ENCODE measurements around the gene TNNT2.
A peak's percentile ranks its signal among the peaks of the same experiment; 100 is the strongest.

Gene TNNT2

DNA sequence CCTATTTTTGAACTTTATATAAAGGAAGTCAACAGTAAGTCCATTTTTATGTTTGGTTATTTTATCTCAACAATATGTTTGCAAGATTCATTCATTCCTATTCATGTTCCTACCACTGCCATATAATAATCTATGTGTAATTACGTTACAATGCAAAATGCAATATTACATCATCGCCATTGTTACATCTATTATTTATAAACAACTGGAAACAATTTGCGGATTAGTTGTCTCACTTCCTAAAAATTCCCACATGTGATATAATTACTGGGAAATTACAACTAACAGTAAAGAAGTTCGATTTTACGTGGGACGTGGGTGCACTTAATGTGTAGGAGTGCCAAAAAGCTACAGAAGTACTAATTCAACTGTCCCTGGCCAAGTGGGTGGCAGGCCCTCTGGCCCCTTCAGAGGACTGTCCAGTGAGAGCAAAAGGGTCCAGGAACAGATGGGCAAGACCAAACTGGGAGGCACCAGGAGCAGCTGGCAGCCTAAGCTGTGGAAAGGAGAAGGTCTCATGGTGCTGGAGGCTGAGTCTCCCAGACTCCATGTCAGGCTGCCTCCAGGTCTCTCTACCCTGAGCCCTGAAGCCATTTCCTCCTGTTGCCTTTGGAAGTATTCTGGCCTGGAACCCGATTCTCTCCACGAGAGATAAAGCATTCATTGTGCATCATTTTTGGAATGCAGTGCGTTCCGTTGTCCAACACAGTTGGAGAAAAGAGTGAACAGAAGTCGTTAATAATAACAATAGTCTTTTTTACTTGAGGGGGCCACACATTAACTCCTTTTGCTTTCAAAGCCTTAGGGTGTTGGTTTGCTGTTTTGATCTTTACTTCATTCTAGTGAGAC is 42.9 kb downstream of the TNNT2 start:
- no peak for DNase-seq (ENCODE audit: low read depth)

GRCh38 chr1:201332616-201333335 is 44.7 kb downstream of the TNNT2 start:
- DNase-seq (ENCODE audit: low read depth), result no peak

DNA sequence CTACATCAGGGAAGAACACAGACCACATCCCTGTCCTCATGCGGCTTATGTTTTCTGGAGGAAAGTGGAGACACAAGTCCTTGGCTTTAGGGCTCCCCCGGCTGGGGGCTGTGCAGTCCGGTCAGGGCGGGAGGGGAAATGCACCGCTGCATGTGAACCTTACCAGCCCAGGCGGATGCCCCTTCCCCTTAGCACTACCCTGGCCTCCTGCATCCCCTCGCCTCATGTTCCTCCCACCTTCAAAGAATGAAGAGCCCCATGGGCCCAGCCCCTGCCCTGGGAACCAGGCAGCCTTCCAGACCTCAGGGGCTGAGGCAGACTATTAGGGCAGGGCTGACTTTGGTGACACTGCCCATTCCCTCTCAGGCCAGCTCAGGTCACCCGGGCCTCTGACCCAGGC is 45.5 kb downstream of the TNNT2 start:
- no peak for DNase-seq (ENCODE audit: low read depth)

DNA sequence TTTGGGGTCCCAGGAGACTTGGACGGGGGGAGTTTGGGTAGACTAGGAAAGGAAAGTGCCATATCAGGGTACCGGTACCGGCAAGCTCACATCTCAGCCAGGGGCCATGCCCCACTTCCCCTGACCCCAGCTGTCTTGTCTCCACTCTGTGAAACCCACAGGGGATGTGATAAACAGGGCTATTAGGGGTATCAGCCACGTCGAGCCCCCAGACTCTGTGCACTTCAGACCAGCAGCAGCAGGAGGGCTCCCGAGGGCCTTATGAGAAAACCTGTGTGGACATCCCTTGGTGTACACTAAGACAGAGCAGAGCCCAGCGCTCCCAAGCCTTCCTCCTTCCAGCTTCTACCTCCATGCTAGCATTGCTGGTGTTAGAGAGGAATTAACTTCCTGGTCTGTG is 46.3 kb downstream of the TNNT2 start:
- DNase-seq (ENCODE audit: low read depth), result no peak

GRCh38 chr1:201330541-201330940 is 46.9 kb downstream of the TNNT2 start:
- no peak for DNase-seq (ENCODE audit: low read depth)

DNA sequence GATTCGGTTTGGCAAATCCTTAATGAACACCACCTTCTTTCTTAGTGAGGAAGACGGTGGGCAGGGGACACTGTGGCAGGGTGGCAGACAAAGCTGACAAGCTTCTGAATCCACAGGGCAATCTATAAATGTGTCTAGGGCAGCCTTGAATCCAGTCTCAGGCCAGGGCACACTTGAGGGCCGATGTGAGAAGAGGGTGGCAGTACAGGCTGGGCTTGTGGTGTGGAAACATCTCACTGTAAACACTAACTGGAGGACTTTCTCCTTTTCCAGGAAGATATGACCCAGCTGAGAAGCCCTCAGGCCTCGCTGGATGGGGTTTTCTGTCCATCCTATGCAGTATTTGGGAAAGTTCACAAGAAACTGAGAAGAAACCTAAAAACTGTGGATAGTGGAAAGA is 47.7 kb downstream of the TNNT2 start:
- peak; percentile 10 for DNase-seq (ENCODE audit: low read depth)

DNA sequence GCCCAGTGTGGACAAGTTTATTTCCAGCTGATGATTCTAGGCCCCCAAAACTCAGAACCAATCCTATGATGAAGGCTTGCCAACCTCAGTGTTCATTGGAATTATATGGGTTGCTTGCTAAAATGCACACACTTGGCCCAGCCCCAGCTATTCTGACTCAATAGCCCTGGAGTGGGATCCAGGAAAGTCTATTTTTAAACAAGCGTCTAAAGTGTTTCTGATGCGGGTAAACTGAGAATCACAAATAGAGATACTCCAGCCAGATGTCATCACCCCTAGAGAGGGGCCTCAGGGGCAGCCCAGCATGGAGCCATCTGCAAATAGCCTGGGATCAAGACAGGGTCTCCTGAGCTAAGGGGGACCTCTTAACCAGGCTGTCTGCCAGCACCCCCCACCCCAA is 48.2 kb downstream of the TNNT2 start:
- peak; percentile 29 for DNase-seq (ENCODE audit: low read depth)

DNA sequence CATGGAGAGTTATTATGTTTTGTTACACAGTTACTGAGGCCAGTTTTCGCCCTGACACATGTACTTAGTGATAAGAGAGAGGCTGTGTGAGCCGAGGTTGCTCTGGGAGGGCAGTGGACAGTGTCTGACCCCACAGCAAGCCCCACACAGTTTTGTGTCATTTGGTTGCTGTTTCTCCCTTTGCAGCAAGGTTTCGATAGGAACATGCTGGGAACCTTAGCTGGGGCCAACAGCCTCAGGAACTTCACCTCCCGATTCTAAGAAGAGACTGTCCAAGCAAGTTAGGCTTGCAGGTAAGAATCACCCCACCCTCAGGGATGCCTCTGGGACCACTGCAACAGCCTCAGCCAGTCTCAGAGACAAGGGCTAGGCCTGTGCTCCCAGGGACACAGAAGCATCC is 48.9 kb downstream of the TNNT2 start:
- DNase-seq (ENCODE audit: low read depth), result no peak

DNA sequence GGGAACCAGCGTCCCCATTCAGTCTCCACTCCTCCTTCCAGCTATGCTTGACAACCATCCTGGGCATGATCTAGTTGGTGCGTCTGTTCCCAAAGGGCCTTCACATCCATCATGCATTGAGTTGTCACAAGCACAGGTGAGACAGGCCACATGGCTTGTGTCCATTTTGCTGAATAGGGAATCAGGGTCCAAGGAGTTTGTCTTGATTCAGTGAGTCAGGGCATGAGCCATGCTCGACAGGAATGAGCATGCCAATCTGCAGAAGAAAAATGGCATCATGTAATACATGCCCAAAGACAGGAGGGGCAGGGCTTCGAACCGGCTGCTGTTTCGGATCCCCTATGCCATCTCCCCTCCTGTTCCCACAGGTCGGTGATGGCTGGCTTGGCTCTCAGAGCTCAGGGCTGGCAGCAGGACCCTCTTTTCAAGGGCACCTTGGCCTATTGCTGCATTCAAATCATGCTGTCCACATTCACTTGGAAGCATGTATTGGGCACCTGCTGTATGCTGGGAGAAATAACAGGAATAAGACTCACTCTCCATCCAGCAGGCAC is 49.7 kb downstream of the TNNT2 start:
- no peak for DNase-seq (ENCODE audit: low read depth)

GRCh38 chr1:201326710-201327109 is 50.8 kb downstream of the TNNT2 start:
- no peak for DNase-seq (ENCODE audit: low read depth)

GRCh38 chr1:201325678-201326060 is 51.8 kb downstream of the TNNT2 start:
- DNase-seq (ENCODE audit: low read depth), result no peak

GRCh38 chr1:201324821-201325677 is 52.4 kb downstream of the TNNT2 start:
- DNase-seq (ENCODE audit: low read depth), result no peak

- DNase-seq (ENCODE audit: low read depth), result no peak
Observed at GRCh38 chr1:201324306-201324705, 53.2 kb downstream of the TNNT2 start.

- DNase-seq (ENCODE audit: low read depth), result no peak
Observed at GRCh38 chr1:201322653-201323510, 54.6 kb downstream of the TNNT2 start.

DNA sequence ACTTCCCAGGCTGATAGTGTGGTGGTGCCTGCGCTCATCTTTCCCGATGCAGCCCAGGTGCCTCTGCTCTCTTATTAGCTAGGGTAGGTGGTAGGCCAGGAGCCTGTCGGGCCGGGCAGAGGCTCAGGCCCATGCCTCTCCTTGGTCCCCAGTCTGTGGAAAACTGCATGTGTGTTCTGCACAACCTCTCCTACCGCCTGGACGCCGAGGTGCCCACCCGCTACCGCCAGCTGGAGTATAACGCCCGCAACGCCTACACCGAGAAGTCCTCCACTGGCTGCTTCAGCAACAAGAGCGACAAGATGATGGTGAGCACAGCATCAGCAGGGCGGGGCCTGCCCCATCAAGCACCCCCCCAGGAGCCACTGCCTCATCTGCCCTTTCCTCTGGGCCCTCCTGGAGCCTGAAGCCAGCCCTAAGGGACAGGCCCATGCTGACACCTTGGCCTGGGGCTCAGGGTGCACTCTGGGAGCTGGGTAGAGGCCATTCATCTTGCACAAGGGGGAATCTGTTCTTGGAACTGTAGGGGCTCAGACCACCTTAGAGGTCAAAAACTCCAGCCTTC is 55.6 kb downstream of the TNNT2 start:
- no peak for DNase-seq (ENCODE audit: low read depth)

DNA sequence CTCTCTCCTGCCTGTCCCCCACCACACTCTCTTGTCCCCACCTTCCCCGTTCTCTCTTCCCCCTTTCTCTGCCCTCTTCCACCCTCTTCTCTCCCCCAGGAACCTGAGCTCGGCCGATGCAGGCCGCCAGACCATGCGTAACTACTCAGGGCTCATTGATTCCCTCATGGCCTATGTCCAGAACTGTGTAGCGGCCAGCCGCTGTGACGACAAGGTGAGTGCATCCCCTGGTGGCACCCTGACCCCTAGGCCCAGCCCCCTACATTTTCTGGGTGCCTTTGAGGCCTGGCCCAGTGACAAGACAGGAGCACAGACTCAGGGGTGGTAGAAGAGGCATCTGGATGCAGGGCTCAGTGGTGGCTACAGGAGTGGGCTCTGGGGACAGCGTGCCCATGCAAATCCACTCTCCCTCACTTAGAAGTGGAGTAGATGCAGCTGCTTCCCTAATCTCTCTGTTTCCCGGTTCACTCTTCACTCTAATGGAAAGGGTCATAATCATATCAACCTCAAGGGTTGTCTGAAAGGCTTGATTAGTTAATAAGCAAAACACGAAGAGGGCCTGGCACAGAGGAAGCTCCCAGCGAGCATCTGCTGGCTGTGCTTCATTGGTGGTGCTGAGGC is 57.2 kb downstream of the TNNT2 start:
- no peak for DNase-seq (ENCODE audit: low read depth)

DNA sequence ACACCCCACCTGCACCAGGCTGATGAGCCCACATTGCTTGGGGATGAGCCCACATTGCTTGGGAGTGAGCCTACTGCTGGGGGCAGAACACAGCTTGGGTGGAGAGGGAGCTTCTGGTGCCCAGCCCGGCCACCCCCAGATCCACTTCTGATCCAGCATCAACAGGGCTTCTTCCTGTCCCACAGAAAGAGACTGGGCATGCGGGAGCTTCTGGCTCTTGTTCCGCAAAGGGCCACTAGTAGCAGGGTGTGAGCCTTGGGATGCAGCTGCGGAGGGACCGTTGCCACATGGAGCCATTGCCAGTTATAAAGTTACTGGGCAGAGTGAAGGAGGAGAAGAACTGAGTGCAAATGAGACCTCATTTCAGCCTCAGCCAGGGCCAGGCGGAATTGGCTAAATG is 57.8 kb downstream of the TNNT2 start:
- DNase-seq (ENCODE audit: low read depth), result no peak

DNA sequence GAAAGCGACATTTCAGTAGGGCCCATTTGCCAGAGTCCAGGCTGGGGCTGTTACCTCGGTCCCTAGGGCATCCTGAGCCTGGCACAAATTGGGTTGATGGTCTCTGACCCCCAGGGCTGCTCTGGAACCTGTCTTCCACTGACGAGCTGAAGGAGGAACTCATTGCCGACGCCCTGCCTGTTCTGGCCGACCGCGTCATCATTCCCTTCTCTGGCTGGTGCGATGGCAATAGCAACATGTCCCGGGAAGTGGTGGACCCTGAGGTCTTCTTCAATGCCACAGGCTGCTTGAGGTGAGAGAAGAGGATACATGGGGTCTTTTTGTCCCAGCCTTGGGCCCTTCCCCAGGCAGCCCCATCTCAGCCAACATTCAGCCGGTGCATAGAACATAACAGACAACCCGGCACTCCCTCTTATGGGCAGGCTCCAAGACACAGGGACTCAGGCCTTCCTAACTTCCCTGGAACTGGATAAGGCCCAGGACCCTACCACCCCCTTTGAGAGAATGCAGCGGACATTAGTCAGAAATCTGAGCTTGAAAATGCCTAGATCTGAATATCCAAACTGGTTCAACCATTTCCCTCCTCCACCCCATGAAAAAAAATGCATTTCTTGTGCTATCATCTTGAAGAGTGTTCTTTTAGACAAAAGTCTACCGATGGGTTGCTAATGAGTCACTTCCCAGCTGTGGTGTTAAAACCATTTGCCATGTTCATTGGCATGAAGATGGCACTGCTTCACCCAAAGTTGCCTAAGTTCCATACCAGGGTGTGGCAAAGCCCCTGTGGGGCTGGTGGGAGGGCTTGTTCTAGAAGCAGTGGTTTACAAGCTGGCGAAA is 58.8 kb downstream of the TNNT2 start:
- DNase-seq (ENCODE audit: low read depth), result no peak

DNA sequence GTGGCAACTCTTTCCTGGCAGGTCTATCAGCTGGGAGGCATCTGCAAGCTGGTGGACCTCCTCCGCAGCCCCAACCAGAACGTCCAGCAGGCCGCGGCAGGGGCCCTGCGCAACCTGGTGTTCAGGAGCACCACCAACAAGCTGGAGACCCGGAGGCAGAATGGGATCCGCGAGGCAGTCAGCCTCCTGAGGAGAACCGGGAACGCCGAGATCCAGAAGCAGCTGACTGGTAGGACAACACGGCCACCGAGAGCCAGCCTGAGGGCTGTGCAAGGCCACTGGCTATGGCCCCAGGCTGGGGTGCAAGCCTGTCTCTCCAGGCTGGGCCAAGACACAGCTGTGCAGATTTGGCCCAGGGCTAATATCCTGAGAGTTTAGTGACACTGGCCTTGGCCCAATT is 59.9 kb downstream of the TNNT2 start:
- DNase-seq (ENCODE audit: low read depth), result no peak

DNA sequence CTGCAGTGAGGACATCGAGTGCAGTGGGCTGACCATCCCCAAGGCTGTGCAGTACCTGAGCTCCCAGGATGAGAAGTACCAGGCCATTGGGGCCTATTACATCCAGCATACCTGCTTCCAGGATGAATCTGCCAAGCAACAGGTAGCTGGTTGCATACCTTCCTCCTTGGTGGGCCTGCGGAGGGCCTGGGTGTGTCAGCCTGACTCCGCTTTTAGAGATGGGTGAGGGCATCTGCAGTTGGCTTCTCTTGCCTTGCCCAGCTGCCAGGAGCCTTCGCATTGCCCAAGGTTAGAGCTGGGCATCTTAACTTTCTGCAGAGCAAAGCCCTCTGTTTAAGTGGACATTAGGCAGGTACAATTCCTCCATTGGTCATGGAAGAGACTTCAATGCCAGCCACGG is 60.9 kb downstream of the TNNT2 start:
- DNase-seq (ENCODE audit: low read depth), result no peak

Measured in fibroblast of gingiva (primary cell).